AG09319 (cell line): ENCODE measurements around the gene CIART.

Experiments
- DNase-seq: peaks from one replicate; pipeline ENCODE4 v3.0.0-alpha.2; 2010; ENCODE audit warnings: low read depth; ENCODE audit errors: extremely low read depth
- TF ChIP-seq, protein P1 (sequence below): IDR thresholded peaks from 2 replicates; pipeline ENCODE4 v1.5.1; 2011; ENCODE audit warnings: low read depth, mild to moderate bottlenecking, inconsistent platforms, low read length, moderate library complexity

CIART gene

DNA sequence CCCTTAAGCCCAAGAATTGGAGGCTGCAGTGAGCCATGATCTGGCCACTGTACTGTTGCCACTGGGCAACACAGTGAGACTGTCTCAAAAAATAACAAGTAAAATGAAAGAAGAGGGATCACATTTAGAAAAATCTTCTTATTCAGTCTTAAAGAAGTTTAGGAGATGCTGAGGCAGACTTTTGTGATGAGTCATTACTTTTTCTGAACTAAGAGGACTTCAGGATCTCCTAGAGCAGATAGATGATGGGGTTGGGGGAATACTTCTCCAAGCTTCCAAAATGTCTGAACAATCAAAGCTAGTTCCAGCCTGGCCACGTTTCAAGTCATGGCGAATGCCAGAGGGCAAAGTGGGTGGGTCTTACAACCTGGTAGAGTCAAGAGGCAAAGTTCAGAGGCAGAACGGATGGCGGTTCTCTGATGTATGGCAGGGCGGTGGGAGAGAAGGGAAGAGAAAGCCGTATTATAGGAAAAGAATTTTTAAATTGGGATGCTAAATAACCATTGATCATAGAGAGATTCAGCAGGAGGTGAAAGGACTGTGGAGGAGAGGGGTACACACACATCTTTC, 2.1 kb upstream of the CIART start:
- TF ChIP-seq, protein P1, sequence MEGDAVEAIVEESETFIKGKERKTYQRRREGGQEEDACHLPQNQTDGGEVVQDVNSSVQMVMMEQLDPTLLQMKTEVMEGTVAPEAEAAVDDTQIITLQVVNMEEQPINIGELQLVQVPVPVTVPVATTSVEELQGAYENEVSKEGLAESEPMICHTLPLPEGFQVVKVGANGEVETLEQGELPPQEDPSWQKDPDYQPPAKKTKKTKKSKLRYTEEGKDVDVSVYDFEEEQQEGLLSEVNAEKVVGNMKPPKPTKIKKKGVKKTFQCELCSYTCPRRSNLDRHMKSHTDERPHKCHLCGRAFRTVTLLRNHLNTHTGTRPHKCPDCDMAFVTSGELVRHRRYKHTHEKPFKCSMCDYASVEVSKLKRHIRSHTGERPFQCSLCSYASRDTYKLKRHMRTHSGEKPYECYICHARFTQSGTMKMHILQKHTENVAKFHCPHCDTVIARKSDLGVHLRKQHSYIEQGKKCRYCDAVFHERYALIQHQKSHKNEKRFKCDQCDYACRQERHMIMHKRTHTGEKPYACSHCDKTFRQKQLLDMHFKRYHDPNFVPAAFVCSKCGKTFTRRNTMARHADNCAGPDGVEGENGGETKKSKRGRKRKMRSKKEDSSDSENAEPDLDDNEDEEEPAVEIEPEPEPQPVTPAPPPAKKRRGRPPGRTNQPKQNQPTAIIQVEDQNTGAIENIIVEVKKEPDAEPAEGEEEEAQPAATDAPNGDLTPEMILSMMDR = no peak
- no peak for DNase-seq

DNA sequence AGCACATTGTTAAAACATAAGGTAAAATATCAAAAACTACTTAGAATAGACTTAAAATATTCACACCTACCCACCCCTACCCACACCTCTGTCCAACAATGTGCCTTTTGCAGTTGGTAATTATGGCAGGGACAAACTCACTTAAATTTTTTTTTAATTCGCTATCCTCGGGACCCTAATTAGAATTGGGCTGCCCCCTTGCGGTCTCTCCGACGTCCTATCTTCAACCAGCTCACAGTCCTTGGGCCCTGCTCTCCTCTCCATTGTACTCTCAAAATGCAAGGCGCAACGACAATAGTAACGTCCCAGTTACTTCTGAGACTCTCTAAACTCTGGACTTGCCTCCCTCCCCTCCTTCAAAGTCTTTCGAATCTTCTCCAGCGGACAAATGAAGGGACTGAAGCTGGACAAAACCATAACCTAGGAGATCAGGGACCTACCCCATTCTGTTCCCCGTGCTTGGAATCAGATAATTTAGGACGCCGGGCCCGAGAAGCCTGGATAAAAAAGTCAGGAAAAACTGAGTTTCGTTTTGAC, 1.1 kb upstream of the CIART start:
- TF ChIP-seq, protein P1 = peak; percentile 72
- no peak for DNase-seq

DNA sequence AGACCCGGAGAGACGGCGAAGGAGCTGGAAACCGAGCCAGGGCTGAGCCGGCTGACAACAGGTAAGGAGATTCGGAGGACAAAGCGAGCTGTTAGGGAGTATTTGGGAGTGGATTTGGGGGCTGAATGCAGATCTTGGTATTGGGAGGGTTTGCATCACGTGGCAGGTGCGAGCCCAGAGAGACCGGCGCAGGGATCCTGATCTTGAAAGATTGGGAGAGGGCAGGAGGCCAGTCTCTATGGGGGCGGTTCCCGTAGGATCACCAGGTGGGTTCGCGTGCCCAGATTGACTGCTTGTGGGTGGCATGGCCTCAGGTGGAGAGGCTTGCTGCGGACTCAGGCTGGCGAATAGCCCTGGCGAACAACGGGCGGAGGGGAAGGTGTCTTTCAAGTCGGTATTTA, 204 bp downstream of the CIART start:
- TF ChIP-seq, protein P1 = no peak
- no peak for DNase-seq

DNA sequence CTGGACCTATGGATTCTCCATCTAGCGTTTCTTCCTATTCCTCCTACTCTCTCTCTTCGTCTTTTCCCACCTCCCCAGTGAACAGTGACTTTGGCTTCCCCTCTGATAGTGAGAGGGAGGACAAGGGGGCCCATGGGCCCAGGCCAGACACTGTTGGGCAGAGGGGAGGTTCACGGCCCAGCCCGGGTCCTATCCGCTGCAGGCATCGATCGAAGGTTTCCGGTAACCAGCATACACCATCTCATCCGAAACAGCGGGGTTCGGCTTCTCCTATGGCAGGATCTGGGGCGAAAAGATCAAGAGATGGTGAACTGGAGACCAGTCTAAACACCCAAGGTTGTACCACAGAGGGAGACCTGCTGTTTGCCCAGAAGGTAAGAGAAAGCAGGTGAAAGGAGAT, 906 bp downstream of the CIART start:
- no peak for DNase-seq
- TF ChIP-seq, protein P1 = no peak

DNA sequence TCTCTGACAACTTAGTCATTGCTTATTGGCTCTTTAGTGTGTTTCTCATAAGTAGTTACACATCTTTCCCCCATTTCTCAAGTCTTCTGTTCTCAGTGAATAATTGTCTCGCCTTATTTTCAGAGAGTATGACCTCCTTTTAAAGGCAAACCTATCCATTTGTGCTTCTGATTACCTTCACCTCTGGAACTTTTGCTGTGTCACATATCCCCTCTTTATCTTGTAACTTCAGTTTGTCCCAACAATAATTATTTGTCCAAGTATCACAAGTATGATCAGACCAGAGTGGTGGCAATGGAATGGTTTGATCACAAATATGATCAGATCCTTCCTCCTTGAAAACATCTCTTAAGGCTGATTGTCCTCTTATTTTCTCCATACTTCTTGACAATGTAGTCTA, 6.0 kb downstream of the CIART start:
- no peak for DNase-seq
- TF ChIP-seq, protein P1 = no peak

DNA sequence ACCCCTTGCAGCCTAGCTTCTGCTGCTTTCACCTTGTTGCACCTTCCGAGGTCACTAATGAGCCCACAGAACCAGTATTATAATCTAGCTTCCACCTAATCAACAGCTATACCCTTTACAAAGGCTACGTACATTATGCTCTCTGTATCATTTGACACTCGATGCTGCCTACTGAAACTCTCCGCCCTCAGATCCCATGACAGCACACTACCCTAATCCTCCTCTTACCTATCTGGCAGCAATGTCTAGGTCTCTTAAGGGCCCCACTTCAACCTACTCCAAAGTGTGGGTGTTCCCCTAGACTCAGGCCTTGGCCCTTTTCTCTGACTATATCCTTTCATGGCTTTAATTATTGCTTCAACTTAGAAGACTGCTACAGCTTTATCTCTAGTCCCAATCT, 6.5 kb downstream of the CIART start:
- no peak for DNase-seq
- TF ChIP-seq, protein P1 = no peak

DNA sequence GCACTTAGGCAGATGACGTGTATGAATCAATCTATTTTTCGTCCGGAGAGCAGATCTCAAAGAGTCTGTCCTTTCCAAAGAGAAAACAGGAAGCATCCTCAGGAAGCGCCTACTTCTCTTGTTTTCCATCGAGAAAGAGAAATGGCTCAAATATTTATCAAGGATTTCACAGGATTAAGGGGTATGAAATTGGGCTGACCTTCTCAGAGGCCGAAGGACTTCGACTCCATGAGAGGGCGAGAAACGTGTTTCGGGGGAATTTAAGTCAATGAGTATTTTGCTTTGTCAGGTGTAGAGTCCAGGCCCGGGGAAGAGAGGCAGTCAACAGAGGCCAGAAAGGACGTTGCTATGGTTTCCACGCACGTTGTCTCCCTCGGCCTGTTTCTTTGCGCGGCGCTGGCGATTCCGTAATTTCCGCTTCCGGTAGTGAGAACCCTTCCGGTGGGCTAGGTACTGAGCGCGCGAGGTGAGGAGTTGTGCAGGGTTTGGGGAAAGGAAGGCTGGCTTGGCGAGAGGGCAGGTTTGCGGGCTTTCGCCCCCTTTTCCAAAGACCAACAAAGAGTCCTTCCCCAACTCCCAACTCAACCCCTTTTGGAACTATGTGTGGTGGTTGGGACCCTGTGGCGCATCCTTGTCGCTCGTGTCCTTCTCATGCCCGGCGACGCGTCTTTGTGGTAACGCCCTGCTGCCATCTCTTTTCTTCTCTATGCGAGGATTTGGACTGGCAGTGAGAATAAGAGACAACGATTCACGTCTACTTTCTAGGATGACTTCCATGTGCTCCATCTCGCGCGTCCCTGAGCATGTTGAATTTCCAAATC, 11.3 kb downstream of the CIART start, which contains the start of gene MRPS21:
Gene MRPS21, plus strand, starts transcription at position 429 of the 821 bp plus-strand sequence. CDS start 506 bp downstream, outside the sequence.
- TF ChIP-seq, protein P1 = no peak
- peak; percentile 74 for DNase-seq
